Muscle layer of colon (tissue), 2 donors: ENCODE results near the gene TMED6.

ENCODE experiments used
- H3K27ac ChIP-seq: one replicate; pipeline ENCODE4 v1.7.0; 2013; ENCODE audit warnings: low read depth, mild to moderate bottlenecking, low read length, moderate library complexity
- H3K27me3 ChIP-seq, 2 donors: one replicate each; pipeline ENCODE4 v1.7.0; 2013; ENCODE audit warnings: low read length in 2 of 2, mild to moderate bottlenecking in 2 of 2; ENCODE audit not compliant: insufficient read depth in 2 of 2, control insufficient read depth in 1 of 2
- H3K36me3 ChIP-seq: one replicate; pipeline ENCODE4 v1.7.0; 2013; ENCODE audit warnings: mild to moderate bottlenecking, low read length; ENCODE audit not compliant: insufficient read depth
- H3K4me1 ChIP-seq: one replicate; pipeline ENCODE4 v1.7.0; 2013; ENCODE audit warnings: mild to moderate bottlenecking, low read length; ENCODE audit not compliant: insufficient read depth
- H3K4me3 ChIP-seq, 2 donors: one replicate each; pipeline ENCODE4 v1.7.0; 2013; ENCODE audit warnings: low read length in 2 of 2, low read depth in 1 of 2, mild to moderate bottlenecking in 1 of 2, moderate library complexity in 1 of 2
- H3K9ac ChIP-seq: one replicate; pipeline ENCODE4 v1.7.0; 2013; ENCODE audit warnings: low read length
- H3K9me3 ChIP-seq: one replicate; pipeline ENCODE4 v1.7.0; 2013; ENCODE audit warnings: mild to moderate bottlenecking, low read length
- donor health status: abdominal sarcoma.
- donor health status: Adenocarcinoma of cecum.

Gene TMED6

DNA sequence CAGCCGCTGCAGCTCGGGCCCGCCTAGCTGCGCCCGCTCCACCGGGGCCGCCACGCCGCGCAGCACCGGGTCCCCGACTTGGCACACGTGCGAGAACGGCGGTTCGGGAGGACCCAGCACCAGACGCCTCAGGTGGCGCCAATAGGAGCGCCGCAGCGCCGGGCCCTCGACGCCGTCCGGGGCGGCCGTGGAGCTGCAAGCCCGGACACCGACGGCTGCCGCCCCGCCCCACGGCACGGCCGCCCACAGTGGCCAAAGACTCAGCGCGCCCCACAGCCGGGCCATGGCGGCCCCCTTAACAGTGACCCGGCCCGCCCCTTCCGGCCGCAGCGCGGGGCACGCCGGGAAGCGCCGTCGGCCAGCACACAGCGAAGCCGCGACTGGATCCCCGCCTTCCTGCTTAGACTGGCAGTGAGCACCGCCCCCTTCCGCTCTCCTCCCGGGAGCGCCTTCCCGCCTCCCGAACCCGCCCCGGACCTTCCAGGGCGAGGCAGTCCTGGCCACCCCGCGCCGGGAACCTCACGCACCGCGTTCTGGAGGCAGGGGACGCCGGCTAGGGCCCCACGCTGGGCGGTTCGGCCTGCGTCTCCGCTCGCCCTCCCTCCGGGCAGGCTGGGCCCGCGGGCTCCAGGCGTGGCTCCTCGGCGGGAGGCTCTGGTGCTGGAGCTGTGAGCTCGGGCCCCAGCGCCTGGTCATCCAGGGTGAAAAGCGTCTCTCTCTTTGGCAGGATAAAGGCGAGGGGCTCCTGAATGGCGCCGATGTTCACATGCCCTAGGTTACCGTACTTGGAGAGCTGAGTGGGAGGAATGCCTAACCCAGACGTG lies 21.1 kb downstream of the TMED6 start, which contains the start of gene PDF:
PDF (minus strand) TSS at position 303 of the 824 bp plus-strand sequence; CDS start at position 285, 18 bp downstream.
- peak within 1 kb of the TSS; percentile 46 for H3K9ac ChIP-seq
- H3K4me1 ChIP-seq, result peaks cover 37% of the 10 kb centered on the region
- peak within 1 kb of the TSS; percentile 98 for H3K27ac ChIP-seq
- H3K27me3 ChIP-seq, result no peaks in the 10 kb centered on the region
- H3K36me3 ChIP-seq, result peaks cover 53% of the 10 kb centered on the region
- H3K9me3 ChIP-seq, result no peaks in the 10 kb centered on the region
- H3K4me3 ChIP-seq, result peak within 1 kb of the TSS; percentile 77 to 79

DNA sequence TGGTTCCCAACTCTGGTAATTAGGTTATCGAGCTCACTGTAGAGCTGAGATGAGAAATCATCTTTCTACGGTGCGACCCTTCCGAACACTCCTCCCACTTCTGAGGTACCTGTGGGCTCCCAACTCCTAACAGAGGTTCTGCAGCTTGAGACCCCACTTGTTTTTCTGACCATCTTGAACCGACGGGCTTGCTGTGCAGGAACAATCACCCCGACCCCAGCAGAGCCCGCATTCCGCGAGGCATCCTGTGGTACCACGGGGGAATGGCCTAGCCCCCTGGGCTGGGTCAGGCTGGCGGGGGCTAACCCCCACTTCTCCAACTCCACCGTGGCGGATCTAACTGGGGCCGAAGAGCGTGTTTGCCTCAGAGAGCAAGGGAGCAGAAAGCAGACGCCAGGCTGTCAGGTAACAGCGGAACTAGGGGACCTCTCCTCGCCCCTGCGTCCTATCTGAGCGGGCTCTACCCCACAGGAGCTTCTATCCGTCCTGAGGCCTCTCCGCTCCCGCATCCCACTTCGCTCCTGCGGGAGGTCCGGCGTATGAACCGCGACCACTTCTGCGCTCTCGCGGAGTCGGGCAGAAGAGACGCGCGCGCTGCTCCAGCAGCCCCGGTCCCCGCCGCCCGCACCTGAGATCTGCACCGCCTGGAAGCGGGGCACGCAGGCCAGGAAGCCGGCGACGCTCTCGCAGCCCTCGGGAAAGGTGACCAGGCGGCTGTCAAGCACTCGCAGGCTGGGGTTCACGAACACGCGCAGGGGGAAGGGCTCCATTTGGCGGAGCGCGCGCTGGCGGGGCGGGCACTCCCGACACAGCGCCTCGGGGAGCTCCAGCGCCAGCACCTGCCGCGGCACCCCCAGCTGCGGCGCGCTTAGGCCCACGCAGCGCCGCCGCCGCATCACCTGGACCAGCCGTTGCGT lies 22.0 kb downstream of the TMED6 start:
- peaks cover 50% of the 10 kb centered on the region for H3K36me3 ChIP-seq
- peaks cover 37% of the 10 kb centered on the region for H3K4me1 ChIP-seq
- no peaks in the 10 kb centered on the region for H3K9me3 ChIP-seq
- H3K4me3 ChIP-seq, result peak overlapping the region; percentile 77 to 79
- no peaks in the 10 kb centered on the region for H3K27me3 ChIP-seq
- H3K9ac ChIP-seq, result no peak overlapping the region
- peak overlapping the region; percentile 40 for H3K27ac ChIP-seq

DNA sequence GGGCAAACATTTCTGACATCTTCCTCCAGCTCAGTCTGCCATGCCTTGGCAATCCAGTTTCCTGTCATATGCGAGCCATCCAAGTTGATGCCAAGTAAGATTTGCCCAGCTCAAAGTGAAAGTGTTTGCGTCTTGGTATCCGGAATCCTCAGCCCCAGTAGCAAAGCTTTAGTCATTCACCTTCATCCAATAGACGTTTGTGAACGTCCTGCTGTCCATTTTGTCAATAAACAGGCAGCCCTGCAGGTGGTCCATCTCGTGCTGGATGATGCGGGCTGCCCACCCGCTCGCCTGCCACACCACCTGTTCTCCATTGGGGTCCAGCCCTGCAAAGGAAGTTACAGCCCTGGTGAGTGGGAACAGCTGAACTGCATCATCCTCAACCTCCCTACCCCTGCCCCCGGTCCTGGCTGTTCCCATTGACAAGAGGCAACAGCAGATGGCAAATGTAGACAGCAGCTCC lies 22.7 kb downstream of the TMED6 start:
- Histone ChIP-seq H3K27me3 (no peaks in the 10 kb centered on the region), H3K27ac (no peak overlapping the region), H3K4me3 (peak overlapping the region in 1 of 2 donors; percentile 79), H3K9ac (no peak overlapping the region), H3K9me3 (no peaks in the 10 kb centered on the region), H3K4me1 (peaks cover 36% of the 10 kb centered on the region), H3K36me3 (peaks cover 49% of the 10 kb centered on the region)

DNA sequence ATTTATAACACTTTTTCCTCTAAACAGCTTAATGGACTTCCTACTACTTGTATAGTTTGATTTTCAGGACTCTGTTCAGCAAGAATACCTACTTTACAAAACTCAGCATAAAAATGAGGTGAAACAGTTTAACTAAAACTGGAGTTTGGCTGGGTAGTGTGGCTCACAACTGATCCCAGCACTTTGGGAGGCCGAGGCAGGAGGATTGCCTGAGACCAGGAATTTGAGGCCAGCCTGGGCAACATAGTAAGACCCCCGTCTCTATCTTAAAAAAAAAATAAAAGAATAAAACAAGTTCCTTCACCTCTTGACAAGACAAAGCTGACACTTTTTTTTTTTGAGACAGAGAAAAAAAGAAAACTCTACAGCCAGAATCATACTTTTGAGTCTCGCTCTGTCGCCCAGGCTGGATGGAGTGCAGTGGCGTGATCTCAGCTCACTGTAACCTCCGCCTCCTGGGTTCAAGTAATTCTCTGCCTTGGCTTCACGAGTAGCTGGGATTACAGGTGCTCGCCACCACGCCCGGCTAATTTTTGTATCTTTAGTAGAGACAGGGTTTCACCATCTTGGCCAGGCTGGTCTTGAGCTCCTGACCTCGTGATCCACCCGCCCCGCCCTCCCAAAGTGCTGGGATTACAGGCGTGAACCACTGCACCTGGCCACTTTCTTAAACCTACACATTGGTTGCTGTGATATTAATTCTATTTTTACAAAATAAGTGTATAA lies 23.8 kb downstream of the TMED6 start:
- Histone ChIP-seq H3K27ac (no peak overlapping the region), H3K9me3 (no peaks in the 10 kb centered on the region), H3K4me3 (no peak overlapping the region), H3K9ac (no peak overlapping the region), H3K36me3 (peaks cover 49% of the 10 kb centered on the region), H3K27me3 (no peaks in the 10 kb centered on the region), H3K4me1 (peaks cover 28% of the 10 kb centered on the region)

DNA sequence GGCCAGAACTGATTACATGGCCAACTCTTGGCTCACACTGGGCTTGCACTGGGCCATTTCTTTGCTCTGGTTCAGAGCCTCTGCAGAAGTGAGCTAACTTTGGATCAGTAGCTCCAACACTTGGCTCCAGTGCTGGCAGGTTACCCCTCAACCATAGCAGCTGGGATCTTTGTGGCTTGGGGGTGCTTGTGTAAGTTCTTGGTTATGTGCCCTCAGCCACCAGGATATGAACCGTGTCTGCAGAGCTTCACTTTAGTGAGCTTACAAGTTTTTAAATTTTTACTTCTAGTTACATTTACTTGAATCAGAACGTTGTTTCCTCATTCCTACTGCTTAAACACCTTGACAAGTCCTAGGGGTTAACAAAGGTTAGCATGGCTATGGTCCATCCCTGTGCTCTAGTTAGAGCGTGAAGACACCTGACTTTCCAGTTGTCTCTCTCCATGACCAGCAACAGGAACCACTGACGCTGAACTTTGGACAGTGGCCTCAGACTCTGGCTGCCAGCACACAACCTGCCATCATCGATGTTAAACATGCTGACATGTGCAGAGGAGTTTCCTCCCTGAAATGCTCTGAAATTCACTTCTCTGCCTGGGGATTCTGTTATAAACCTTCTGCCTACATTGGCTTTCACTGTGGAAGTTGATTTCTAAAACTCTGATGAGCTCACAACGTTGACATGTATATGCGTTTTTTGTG lies 25.3 kb downstream of the TMED6 start:
- H3K4me1 ChIP-seq, result peaks cover 26% of the 10 kb centered on the region
- H3K27ac ChIP-seq, result no peak overlapping the region
- H3K4me3 ChIP-seq, result no peak overlapping the region
- peaks cover 57% of the 10 kb centered on the region for H3K36me3 ChIP-seq
- no peaks in the 10 kb centered on the region for H3K9me3 ChIP-seq
- H3K9ac ChIP-seq, result no peak overlapping the region
- H3K27me3 ChIP-seq, result no peaks in the 10 kb centered on the region

DNA sequence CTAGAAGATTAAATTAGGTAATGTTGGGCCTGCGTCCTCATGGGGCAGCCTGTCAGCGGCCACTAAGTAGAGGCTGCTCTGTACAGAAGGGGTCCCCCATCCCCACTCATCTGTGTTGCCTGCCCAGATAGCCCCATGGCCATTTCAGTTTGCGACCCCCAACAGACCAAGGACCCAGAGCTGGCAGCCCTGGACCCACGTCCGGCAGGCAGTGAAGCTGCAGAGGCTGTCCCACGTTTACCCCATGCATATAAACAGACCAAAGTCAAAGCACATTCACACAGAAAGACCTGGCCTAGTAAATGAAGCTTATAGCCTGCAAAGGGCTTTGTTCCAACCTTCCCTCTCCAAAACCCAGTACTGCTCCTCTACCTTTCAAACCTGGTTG lies 25.8 kb downstream of the TMED6 start:
- H3K27me3 ChIP-seq, result no peaks in the 10 kb centered on the region
- H3K36me3 ChIP-seq, result peaks cover 62% of the 10 kb centered on the region
- H3K4me1 ChIP-seq, result peaks cover 22% of the 10 kb centered on the region
- H3K4me3 ChIP-seq, result no peak overlapping the region
- H3K9me3 ChIP-seq, result no peaks in the 10 kb centered on the region
- H3K27ac ChIP-seq, result no peak overlapping the region
- H3K9ac ChIP-seq, result no peak overlapping the region

DNA sequence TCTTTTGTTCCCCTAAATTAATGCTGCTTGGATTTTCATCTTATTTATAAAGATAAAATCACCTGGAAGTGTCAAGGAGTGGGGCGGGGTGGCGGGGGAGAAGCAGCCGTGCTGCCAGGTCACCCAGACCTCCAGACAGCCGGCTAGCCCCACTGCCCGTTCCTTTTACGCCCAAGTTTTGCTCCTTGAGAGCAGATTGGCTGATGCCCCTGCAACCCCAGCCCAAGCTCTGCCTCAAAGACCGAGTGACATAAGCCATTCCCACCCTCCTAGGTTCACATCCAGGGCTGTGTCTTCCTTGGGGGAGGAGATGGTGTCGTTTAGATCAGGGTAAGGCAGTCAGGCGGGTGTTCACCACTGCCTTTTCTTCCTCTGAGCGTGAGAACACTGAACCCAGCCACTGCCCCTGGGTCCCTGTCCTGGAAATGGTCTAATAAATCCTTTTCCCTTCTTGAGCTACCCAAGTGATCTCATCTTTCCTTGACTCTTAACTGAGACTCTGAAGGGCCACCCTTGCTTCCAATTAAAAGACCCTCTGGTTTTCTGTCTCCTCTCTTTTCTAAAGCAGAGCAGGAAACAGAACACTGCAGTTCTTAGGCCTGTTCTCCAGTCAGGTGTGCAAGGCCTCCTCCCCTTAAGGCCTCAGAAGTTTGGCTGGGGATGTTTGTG lies 26.9 kb downstream of the TMED6 start:
- peaks cover 73% of the 10 kb centered on the region for H3K36me3 ChIP-seq
- H3K4me1 ChIP-seq, result peaks cover 22% of the 10 kb centered on the region

DNA sequence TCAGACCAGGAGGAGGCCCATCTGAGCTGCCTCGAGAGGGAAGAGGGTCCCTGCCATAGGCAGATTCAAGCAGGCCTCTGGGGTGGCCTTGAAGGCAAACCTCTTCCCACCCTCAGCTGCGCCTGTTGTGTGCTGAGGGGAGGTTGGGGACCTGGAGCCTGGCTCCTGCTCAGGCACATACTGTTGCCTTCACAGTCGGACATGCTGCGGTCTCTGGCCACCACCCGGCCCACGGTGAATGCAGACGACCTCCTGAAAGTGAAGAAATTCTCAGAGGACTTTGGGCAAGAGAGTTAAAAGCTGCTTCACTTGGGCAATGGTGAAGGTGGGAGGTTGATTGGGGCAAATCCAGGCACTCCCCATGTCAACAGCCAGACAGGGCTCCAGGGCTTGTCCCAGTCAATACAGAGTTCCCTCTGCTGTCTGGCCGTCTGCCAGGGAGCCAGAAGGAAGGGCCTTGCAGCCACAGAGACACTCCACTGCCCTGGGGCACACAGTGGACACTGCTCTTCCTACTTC lies 27.5 kb downstream of the TMED6 start:
- Histone ChIP-seq H3K4me1 (peaks cover 16% of the 10 kb centered on the region), H3K27me3 (no peaks in the 10 kb centered on the region), H3K4me3 (no peak overlapping the region), H3K36me3 (peaks cover 79% of the 10 kb centered on the region), H3K27ac (no peak overlapping the region), H3K9me3 (no peaks in the 10 kb centered on the region), H3K9ac (no peak overlapping the region)

More for the DNA sequence above, 26.9 kb downstream of the TMED6 start:
- Histone ChIP-seq H3K27me3 (no peaks in the 10 kb centered on the region), H3K27ac (no peak overlapping the region), H3K9me3 (no peaks in the 10 kb centered on the region), H3K9ac (no peak overlapping the region), H3K4me3 (no peak overlapping the region)

DNA sequence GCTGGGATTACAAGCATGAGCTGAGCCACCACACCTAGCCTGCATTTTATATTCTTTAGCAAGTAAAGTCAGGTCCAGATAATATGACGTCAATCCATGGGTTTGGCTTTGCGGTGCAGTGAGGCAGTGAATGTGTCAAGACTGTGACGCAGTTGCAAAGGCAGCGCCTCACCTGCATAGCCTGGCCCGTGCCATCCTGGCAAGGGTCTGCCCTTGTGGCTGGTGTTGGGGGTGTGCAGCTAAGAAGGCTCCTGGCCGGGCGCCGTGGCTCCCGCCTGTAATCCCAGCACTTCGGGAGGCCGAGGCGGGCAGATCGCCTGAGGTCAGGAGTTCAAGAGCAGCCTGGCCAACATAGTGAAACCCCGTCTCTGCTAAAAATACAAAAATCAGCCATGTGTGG lies 28.2 kb downstream of the TMED6 start:
- Histone ChIP-seq H3K9ac (no peak overlapping the region), H3K27ac (no peak overlapping the region), H3K36me3 (peaks cover 81% of the 10 kb centered on the region), H3K9me3 (no peaks in the 10 kb centered on the region), H3K4me3 (no peak overlapping the region), H3K27me3 (no peaks in the 10 kb centered on the region), H3K4me1 (peaks cover 9% of the 10 kb centered on the region)

DNA sequence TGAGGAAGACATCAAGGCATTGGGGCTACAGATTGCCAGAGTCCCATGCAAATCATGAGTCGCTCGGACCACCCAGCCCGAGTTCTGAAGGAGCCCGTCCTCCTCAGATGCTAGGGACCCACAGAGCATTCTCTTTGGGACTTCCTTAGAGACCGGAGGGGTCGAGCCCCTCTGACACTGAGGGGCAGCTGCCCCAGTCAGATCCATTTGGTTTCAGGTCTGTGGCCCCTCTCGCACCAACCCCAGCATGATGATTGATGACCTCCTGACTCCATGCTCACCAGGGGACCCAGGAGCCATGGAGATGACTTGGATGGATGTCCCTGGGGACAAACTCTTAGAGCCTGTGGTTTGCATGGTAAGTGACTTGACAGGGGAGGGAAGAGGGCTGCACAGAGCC lies 29.2 kb downstream of the TMED6 start:
- H3K4me3 ChIP-seq, result no peak overlapping the region
- H3K9ac ChIP-seq, result no peak overlapping the region
- H3K9me3 ChIP-seq, result no peaks in the 10 kb centered on the region
- no peak overlapping the region for H3K27ac ChIP-seq
- no peaks in the 10 kb centered on the region for H3K27me3 ChIP-seq
- H3K4me1 ChIP-seq, result no peaks in the 10 kb centered on the region
- H3K36me3 ChIP-seq, result peaks cover 84% of the 10 kb centered on the region
